Transverse colon (tissue), 3 donors: ENCODE data around the gene KYNU.

Source experiments
- POLR2A ChIP-seq: fragments of 450-650 bp; IDR thresholded peaks from one replicate; pipeline ENCODE4 v1.6.1; 2016; ENCODE audit warnings: antibody characterized with exemption, mild to moderate bottlenecking, moderate library complexity
- TF ChIP-seq, protein P1 (sequence below), 5 experiments: fragments of 200-600 bp in 3 of 5; fragments of 450-650 bp in 2 of 5; sonication (generic) in 3 of 5; IDR thresholded peaks; 1 replicate in 2 of 5; 2 replicates in 3 of 5; pipeline ENCODE4 v1.5.1; 2016 to 2017; ENCODE audit warnings: antibody characterized with exemption in 5 of 5, inconsistent platforms in 3 of 5, mild to moderate bottlenecking in 2 of 5, moderate library complexity in 1 of 5

DNA sequence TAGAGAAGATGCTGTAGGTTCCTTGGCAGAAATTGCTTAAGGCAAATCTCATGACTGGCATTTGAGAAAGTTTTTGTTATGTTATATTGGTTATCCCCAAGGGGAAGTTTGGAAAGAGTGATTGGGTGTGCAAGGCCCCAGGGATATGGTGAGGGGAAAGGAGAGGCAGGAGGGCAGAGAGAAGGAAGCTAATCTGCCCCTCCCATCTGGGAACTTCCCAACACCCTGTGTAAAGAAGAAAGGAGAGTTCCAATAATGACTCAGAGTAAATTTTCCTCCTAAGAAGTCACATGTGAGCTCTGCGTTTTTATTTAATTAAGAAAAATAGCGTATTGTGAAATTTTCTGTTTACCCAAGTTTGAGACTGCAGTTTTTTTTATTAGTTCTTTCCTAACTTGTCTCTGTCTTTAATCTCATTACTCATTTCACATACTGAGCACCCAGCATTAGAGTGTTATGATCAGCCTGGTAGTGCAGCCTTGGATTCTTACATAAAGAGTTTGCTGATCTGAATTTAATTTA, 3.1 kb upstream of the KYNU start:
- TF ChIP-seq POLR2A, result no peak
- TF ChIP-seq, protein P1, sequence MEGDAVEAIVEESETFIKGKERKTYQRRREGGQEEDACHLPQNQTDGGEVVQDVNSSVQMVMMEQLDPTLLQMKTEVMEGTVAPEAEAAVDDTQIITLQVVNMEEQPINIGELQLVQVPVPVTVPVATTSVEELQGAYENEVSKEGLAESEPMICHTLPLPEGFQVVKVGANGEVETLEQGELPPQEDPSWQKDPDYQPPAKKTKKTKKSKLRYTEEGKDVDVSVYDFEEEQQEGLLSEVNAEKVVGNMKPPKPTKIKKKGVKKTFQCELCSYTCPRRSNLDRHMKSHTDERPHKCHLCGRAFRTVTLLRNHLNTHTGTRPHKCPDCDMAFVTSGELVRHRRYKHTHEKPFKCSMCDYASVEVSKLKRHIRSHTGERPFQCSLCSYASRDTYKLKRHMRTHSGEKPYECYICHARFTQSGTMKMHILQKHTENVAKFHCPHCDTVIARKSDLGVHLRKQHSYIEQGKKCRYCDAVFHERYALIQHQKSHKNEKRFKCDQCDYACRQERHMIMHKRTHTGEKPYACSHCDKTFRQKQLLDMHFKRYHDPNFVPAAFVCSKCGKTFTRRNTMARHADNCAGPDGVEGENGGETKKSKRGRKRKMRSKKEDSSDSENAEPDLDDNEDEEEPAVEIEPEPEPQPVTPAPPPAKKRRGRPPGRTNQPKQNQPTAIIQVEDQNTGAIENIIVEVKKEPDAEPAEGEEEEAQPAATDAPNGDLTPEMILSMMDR (IDR thresholded peaks at IDR 0.05), result no peak
